HG03064 (cell line): Measurements from ENCODE around the gene MKNK1.

ENCODE experiments used
- ATAC-seq: cut with Tn5 transposase; IDR thresholded peaks from one replicate; pipeline ENCODE4 v1.9.1; 2021; ENCODE audit warnings: low read depth; ENCODE audit not compliant: unreplicated experiment

The MKNK1 gene

GRCh38 chr1:46526013-46526690 lies 77.9 kb downstream of the MKNK1 start:
- ATAC-seq, result no peak

GRCh38 chr1:46525253-46525983 lies 78.7 kb downstream of the MKNK1 start:
- no peak for ATAC-seq

- no peak for ATAC-seq
These were observed 79.2 kb downstream of the MKNK1 start for GRCh38 chr1:46524843-46525242.

GRCh38 chr1:46523496-46524353 lies 80.3 kb downstream of the MKNK1 start:
- no peak for ATAC-seq

GRCh38 chr1:46522969-46523320 lies 81.1 kb downstream of the MKNK1 start:
- ATAC-seq, result no peak

GRCh38 chr1:46522184-46522968 lies 81.7 kb downstream of the MKNK1 start:
- no peak for ATAC-seq

DNA sequence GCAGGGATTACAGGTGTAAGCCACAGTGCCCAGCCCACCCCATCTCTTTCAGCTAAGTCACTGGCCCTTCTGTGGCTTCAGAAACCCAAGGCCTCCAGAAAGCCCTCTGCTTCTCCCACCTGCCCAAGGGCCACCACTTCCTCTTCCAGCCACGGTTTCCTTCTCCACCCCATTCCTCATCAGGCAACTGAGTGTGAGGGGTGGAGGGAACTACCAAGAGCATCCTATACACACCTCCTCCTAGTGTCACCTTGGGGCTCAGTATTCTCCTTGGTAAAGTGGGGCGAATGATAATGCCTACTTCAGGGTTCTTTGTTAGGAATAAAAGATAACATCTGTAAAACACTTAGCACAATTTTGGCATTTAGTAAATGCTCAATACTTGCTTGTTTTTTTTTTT lies 82.7 kb downstream of the MKNK1 start:
- ATAC-seq, result no peak

GRCh38 chr1:46520063-46520911 lies 83.8 kb downstream of the MKNK1 start:
- ATAC-seq, result no peak

DNA sequence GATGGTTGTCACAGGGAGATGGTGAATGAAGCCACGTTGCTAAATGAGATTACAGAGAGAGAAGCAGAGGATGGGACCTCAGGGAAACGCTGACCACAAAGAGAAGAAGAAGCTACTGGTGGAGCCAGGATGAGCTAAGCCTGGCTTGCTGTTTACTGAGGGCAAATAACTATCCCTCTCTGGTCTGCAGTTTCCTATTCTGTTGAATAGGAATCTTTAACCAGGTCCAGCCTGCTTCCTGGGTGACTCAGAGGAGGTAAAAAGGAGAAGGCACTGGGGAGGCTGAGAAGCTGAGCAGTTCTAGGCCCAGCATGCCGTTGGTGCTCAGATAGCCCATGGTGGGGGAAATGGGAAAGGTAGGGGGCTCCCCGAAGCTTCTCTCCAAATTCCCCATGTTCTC lies 84.9 kb downstream of the MKNK1 start:
- no peak for ATAC-seq

GRCh38 chr1:46517932-46518498 lies 86.1 kb downstream of the MKNK1 start:
- ATAC-seq, result no peak

DNA sequence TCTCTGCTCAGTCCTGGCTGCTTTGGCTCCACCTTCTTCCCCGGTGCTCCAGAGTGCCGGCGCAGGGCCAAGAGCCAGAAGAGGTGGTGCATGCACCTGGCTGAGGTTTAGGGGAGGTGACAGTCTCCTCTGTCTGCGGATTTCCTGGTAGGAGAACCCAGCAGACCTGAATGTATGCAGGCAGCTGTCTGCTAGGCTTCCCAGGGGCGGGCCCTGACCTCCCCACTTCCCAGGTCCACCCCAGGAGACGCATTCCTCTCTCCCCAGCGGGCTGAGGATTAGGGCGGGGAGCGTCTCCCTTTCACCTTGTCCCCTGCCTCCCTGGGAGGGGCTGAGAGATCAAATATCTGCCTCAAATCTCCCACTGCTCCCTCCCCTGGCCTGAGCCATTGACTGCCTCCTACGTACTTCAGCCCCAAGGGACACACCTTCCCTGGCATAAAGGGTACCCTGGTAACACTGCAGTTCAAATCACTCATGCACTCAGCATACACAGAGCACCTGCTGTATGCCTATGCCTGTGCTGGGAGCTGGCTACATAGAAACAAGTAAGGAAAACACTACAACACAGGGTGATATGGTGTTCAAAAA lies 87.0 kb downstream of the MKNK1 start:
- ATAC-seq, result no peak

DNA sequence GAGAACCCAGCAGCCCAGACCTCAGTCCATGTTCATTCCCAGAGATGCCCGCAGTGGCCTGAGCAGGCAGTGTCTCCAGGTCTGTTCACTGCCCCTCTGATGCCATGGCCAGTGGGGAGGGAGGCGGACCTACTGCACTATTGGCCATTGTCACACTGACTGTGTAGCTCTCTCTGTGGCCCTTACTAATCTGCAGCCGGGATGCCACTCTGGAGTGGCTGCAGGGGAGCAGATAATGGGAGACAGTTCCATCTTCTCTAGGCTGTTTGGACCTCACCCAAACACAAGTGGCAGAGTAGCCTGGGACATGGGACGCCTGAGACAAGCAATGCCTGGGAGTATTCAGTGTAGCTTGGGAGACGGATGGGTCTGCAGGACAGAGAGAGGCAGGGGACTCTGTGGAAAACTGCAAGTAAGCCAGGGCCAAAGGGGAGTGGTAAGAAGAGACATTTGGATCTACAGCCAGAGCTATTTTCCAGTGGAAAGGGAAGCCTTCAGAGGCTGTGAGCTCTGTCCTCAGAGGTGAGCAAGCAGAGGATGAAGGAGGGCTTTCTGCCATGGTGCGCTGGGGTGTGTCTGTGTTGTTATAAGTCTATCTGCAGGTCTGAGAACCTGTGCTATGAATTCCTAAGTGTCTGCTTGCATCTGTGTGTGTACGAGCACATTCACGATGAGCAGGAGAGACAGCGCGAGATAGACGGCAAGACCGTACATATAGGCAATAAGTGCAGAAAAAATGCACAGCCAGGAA lies 87.7 kb downstream of the MKNK1 start:
- ATAC-seq, result no peak

DNA sequence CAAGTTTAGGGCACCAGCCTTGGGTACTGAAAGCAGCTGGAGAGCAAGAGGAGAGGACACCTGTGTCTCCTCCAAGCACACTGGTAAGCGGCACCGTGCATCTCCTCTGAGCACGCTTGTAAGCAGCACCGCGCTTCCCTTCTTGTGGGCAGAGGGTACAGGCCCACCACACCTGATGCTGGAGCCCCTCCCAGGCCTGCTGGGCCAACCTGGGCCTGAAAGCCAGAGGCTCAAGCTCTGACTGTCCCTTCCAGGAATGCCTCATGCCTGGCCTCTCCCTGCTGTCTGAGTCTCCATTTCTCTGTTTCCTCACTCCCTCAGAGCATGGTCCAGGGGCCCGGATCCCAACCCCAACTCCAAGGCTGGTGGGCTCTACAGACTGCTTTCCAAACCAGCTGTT lies 88.5 kb downstream of the MKNK1 start:
- ATAC-seq, result no peak

- no peak for ATAC-seq
These were observed 90.5 kb downstream of the MKNK1 start for GRCh38 chr1:46513536-46513935.

- no peak for ATAC-seq
These were observed 91.3 kb downstream of the MKNK1 start for GRCh38 chr1:46512792-46513190.

DNA sequence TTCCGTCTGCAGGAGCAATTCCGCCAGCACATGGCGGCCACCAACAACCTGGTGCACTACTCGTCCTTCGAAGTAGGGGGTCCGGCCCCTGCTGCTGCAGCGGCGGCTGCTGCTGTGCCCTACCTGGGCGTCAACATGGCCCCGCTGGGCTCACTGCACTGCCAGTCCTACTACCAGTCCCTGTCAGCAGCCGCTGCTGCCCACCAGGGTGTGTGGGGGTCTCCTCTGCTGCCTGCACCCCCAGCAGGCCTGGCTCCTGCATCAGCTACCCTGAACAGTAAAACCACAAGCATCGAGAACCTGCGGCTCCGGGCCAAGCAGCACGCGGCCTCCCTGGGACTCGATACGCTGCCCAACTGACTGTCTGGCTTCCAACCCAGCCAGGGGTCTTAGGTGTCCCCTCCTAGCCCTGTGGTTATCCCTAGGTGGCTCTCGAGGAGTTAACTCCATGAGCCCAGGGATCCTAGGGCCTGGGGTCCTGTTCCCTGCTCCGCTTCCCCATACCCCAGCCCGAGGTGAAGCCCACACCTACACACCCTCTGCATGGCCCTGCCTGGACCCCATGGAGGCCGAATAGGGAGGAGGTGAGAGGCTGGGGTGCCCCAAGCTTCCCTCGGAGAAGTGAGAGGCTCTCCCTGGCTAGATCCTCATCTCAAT lies 91.8 kb downstream of the MKNK1 start:
- no peak for ATAC-seq

- ATAC-seq, result no peak
These were observed 93.1 kb downstream of the MKNK1 start for GRCh38 chr1:46510998-46511365.
